Lung (tissue), 12 donors: ENCODE measurements around the gene ALAD. TPM values are rescaled to one million over a fixed set of nuclear protein-coding genes. Genes with fewer than 3 reads are reported as not detected.
A peak's percentile ranks its signal among the peaks of the same experiment; 100 is the strongest.
"Not testable (repeated sequence)": the region's sequence is repeated elsewhere in the genome, so short reads cannot be mapped to it uniquely, and the experiment has no call there.

Experiments
- ATAC-seq: fragments of 200-7000 bp; cut with Tn5 transposase; one replicate; pipeline ENCODE4 v1.9.1; 2020; ENCODE audit warnings: moderate number of reproducible peaks; ENCODE audit not compliant: insufficient read depth, low FRiP score
- DNase-seq, 3 donors: peaks; one replicate each; pipeline ENCODE4 v3.0.0-alpha.2; 2013 to 2017
- H3K27ac ChIP-seq, 2 donors: one replicate each; pipeline ENCODE4 v1.5.1; 2013; ENCODE audit warnings: mild to moderate bottlenecking in 2 of 2, moderate library complexity in 2 of 2, control low read depth in 1 of 2, inconsistent platforms in 1 of 2, low read depth in 1 of 2, low read length in 1 of 2
- H3K27me3 ChIP-seq, 3 donors: one replicate each; pipeline ENCODE4 v1.5.1; 2013; ENCODE audit warnings: low read length in 2 of 3; ENCODE audit not compliant: control insufficient read depth in 3 of 3, insufficient read depth in 3 of 3
- H3K36me3 ChIP-seq, 4 donors: one replicate each; pipeline ENCODE4 v1.5.1; 2013; ENCODE audit warnings: low read length in 4 of 4, mild to moderate bottlenecking in 1 of 4, moderate library complexity in 1 of 4; ENCODE audit not compliant: control insufficient read depth in 4 of 4, insufficient read depth in 4 of 4
- H3K4me1 ChIP-seq, 5 donors: one replicate each; pipeline ENCODE4 v1.5.1; 2013; ENCODE audit warnings: low read length in 5 of 5, mild to moderate bottlenecking in 2 of 5, moderate library complexity in 1 of 5; ENCODE audit not compliant: control insufficient read depth in 5 of 5, insufficient read depth in 5 of 5
- H3K4me3 ChIP-seq: one replicate; pipeline ENCODE4 v1.5.1; 2013; ENCODE audit warnings: mild to moderate bottlenecking, control low read depth, moderate library complexity
- H3K9ac ChIP-seq, 2 donors: one replicate each; pipeline ENCODE4 v1.5.1; 2013; ENCODE audit warnings: low read length in 2 of 2, control low read depth in 1 of 2; ENCODE audit not compliant: insufficient read depth in 1 of 2
- H3K9me3 ChIP-seq, 4 donors: one replicate each; pipeline ENCODE4 v1.5.1; 2013; ENCODE audit warnings: low read length in 3 of 4, mild to moderate bottlenecking in 1 of 4, moderate library complexity in 1 of 4; ENCODE audit not compliant: control insufficient read depth in 4 of 4, insufficient read depth in 3 of 4
- WGBS, 2 donors: extraction: QIAGEN DNeasy Blood & Tissue Kit; methylation state at CpG; one replicate each; pipeline ENCODE4 v1.1.7; 2013; 5-methylcytosine and 5-hydroxymethylcytosine counted together
- polyA plus RNA-seq, 2 donors: library from polyadenylated mRNA; stranded (reverse); fragments of 200-250 nt; gene quantifications; one replicate each; pipeline ENCODE4 v1.2.1, GENCODE V29; 2013
- total RNA-seq, 2 donors: library from RNA; depleted of rRNA in 1 of 2; stranded (reverse); fragments of >200 nt in 1 of 2; gene quantifications; one replicate each; pipeline ENCODE4 v1.2.1, GENCODE V29; 2014 to 2021
- TF ChIP-seq, protein P1 (sequence below): IDR thresholded peaks from 2 replicates; pipeline ENCODE4 v1.5.1; 2012; ENCODE audit warnings: mild to moderate bottlenecking; ENCODE audit errors: control extremely low read depth, extremely low read depth
- donor health status: control.
- donor health status: control.
- donor health status: Bipolar disorder and iron deficiency.
- donor health status: healthy.
- donor health status: DM: yes; HTN: yes; CAD: no.

ALAD gene
- total and polyA plus RNA-seq, 4 donors = 22.5 to 41.3 (median 28.6) TPM

DNA sequence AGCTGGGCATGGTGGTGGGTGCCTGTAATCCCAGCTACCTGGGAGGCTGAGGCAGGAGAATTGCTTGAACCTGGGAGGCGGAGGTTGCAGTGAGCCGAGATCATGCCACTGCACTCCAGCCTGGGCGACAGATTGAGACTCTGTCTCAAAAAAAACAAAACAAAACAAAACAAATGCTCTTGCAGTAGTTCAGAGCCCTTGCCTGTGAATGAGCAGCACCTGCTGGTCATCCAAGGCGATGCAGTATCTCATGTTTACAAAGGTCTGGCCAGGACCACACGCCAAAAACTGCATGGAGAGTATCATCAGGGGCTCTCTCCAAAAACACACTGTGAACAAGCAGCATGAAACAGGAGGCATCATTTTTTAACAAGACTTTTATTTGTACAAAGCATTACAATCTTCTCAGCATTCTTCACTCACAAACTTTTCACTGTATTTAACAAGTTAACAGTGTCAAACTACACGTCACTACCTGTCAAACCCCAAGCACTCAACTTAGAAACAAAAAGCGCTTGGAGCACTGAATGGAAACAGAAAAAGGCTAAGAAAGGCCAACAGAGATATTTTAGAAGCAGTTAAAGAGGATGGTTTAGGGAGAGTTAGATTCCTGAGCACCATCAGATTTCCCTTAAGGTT lies 5.9 kb upstream of the ALAD start:
- peak; percentile 74 to 85 (median 83) for DNase-seq
- H3K9ac ChIP-seq, H3K27me3 ChIP-seq, H3K27ac ChIP-seq, ATAC-seq, H3K9me3 ChIP-seq, H3K4me1 ChIP-seq, H3K4me3 ChIP-seq: not testable (repeated sequence)
- peaks cover 4 to 19% (median 11%) of the 10 kb centered on the region in 4 donors for H3K36me3 ChIP-seq
- TF ChIP-seq, protein P1, sequence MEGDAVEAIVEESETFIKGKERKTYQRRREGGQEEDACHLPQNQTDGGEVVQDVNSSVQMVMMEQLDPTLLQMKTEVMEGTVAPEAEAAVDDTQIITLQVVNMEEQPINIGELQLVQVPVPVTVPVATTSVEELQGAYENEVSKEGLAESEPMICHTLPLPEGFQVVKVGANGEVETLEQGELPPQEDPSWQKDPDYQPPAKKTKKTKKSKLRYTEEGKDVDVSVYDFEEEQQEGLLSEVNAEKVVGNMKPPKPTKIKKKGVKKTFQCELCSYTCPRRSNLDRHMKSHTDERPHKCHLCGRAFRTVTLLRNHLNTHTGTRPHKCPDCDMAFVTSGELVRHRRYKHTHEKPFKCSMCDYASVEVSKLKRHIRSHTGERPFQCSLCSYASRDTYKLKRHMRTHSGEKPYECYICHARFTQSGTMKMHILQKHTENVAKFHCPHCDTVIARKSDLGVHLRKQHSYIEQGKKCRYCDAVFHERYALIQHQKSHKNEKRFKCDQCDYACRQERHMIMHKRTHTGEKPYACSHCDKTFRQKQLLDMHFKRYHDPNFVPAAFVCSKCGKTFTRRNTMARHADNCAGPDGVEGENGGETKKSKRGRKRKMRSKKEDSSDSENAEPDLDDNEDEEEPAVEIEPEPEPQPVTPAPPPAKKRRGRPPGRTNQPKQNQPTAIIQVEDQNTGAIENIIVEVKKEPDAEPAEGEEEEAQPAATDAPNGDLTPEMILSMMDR = peak; percentile 65
- WGBS, 2 donors = 39 to 41% methylated on average over 7 of the region's 7 CpGs

GRCh38 chr9:113406353-113406752 lies 5.3 kb upstream of the ALAD start:
- H3K27ac ChIP-seq, H3K9ac ChIP-seq: not testable (repeated sequence)

DNA sequence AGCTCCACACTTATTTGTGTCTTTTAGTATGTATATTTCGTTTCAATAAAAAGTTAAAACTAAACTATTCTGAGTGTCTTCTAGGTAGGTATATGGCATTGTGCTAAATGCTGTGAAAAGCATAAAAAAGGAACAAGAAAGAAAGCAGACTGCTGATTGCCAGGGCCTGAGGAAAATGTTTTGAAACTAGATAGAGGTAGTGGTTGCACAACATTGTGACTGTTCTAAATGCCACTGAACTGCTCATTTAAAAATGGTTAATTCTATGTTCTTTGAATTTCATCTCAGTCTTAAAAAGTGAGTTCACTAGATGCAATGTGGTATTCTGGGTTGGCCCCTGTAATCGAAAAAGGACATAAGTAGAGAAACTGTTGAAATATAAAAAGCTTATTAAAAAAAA lies 2.6 kb upstream of the ALAD start:
- no peak for DNase-seq
- Histone ChIP-seq H3K9me3 (no peaks in the 10 kb centered on the region), H3K9ac (no peak overlapping the region), H3K4me3 (no peak overlapping the region), H3K27me3 (no peaks in the 10 kb centered on the region), H3K36me3 (peaks cover 4 to 16% (median 10%) of the 10 kb centered on the region in 4 donors), H3K4me1 (peaks cover 8 to 18% (median 10%) of the 10 kb centered on the region in 5 donors), H3K27ac (no peak overlapping the region)
- ATAC-seq = no peak
- TF ChIP-seq, protein P1 = no peak
- WGBS, 2 donors = 44 to 72% methylated on average over 2 of the region's 2 CpGs

More at GRCh38 chr9:113406353-113406752, 5.3 kb upstream of the ALAD start:
- H3K36me3 ChIP-seq = peaks cover 4 to 19% (median 11%) of the 10 kb centered on the region in 4 donors
- not testable (repeated sequence) for ATAC-seq, DNase-seq, H3K27me3 ChIP-seq, H3K9me3 ChIP-seq, H3K4me3 ChIP-seq
- peaks cover 0 to 12% (median 9%) of the 10 kb centered on the region in 5 donors for H3K4me1 ChIP-seq
- 88 to 91% methylated on average over 9 of the region's 9 CpGs for WGBS, 2 donors

DNA sequence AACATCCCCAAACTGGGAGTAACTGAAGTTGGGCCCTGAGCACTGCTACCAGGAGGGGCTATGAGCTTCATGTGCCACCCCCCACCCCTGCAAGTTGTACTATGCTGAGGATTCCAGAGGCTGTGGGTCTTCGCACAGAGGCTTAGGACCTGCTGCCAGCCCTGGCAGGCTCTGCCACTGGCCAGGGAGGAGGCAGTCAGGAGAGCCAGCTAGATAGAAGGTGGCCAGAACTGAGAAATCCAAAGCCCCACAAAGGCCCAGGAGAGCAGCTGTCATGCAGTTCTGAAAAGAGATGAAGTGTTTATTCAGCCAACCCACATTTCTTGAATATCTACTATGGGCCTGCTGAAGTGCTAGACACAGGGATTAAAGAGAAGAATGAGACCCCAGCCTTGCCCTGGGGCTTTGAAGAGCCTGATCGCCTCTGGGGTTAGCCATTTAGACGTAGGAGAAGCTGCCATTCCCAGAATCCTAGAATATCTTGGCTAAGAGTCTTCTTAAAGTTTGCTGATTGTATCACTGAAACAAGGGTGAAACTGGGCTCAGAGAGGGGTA lies 1.4 kb downstream of the ALAD start:
- H3K36me3 ChIP-seq = peaks cover 0 to 3% (median 0%) of the 10 kb centered on the region in 4 donors
- 75 to 76% methylated on average over 3 of the region's 3 CpGs for WGBS, 2 donors
- DNase-seq (peak in 2 of 3 donors; percentile 13 to 38), ATAC-seq (no peak)
- no peak overlapping the region for H3K4me3 ChIP-seq
- H3K9ac ChIP-seq = peak overlapping the region; percentile 37 to 49
- TF ChIP-seq, protein P1 = no peak
- H3K27me3 ChIP-seq = no peaks in the 10 kb centered on the region
- H3K27ac ChIP-seq = peak overlapping the region; percentile 29 to 48
- no peaks in the 10 kb centered on the region for H3K9me3 ChIP-seq
- peaks cover 9 to 18% (median 13%) of the 10 kb centered on the region in 5 donors for H3K4me1 ChIP-seq
